K562 (cell line): Measurements from ENCODE around the gene PATE2.

Experiments used
- MTA1 ChIP-seq: fragments of 450-650 bp; IDR thresholded peaks from 2 replicates; pipeline ENCODE4 v1.6.1; 2017; ENCODE audit warnings: borderline replicate concordance
- REST ChIP-seq, 2 experiments: fragments of 450-650 bp; formaldehyde crosslinking in 1 of 2; IDR thresholded peaks; 2 replicates each; pipeline versions ENCODE4 v1.4.0 to v1.6.1; 2014 to 2020; ENCODE audit warnings: mild to moderate bottlenecking in 2 of 2, borderline replicate concordance in 1 of 2, low read depth in 1 of 2
- ZNF436 ChIP-seq: fragments of 250-450, 450-650 bp; sonication (Bioruptor Pico); formaldehyde crosslinking; IDR thresholded peaks from 2 replicates; pipeline ENCODE4 v1.7.0; 2020; ENCODE audit warnings: mild to moderate bottlenecking

GRCh38 chr11:125728969-125729368, 49.7 kb downstream of the PATE2 start:
- TF ChIP-seq ZNF436: no peak
- TF ChIP-seq REST (IDR thresholded peaks at IDR 0.05; ENCODE audit: borderline replicate concordance): no peak
- no peak for TF ChIP-seq REST (CRISPR knock-in tag; IDR thresholded peaks at IDR 0.05; ENCODE audit: low read depth)
- TF ChIP-seq MTA1: no peak
